Activated T-cell treated with anti-CD3 and anti-CD28 coated beads, Interleukin-2, amount 50 U/mL, for 4 hours (primary cell): ENCODE measurements around the gene LRCH4. TPM values are rescaled to one million over a fixed set of nuclear protein-coding genes. Genes with fewer than 3 reads are reported as not detected.
A peak's percentile ranks its signal among the peaks of the same experiment; 100 is the strongest.

Experiments
- ATAC-seq, 2 donors: fragments of 200-7000 bp; cut with Tn5 transposase; one replicate each; pipeline ENCODE4 v1.10.0; 2021
- DNase-seq: peaks from one replicate; pipeline ENCODE4 v3.0.0-alpha.2; 2020
- H3K27me3 Mint-ChIP-seq: one replicate; pipeline ENCODE4 v1.8.0; 2021; ENCODE audit warnings: low read depth, mixed read lengths
- H3K36me3 Mint-ChIP-seq: one replicate; pipeline ENCODE4 v1.8.0; 2022; ENCODE audit warnings: mixed read lengths; ENCODE audit not compliant: insufficient read depth
- H3K4me1 Mint-ChIP-seq: one replicate; pipeline ENCODE4 v1.8.0; 2021; ENCODE audit warnings: low read depth, mixed read lengths
- H3K4me3 Mint-ChIP-seq: one replicate; pipeline ENCODE4 v1.8.0; 2021; ENCODE audit warnings: mild to moderate bottlenecking, moderate library complexity, mixed read lengths
- H3K9me3 Mint-ChIP-seq: one replicate; pipeline ENCODE4 v1.8.0; 2021; ENCODE audit warnings: mixed read lengths
- total RNA-seq, 3 donors: library from RNA; stranded (reverse); gene quantifications; one replicate each; pipeline ENCODE4 v1.2.1, GENCODE V29; 2021

Gene LRCH4, protein sequence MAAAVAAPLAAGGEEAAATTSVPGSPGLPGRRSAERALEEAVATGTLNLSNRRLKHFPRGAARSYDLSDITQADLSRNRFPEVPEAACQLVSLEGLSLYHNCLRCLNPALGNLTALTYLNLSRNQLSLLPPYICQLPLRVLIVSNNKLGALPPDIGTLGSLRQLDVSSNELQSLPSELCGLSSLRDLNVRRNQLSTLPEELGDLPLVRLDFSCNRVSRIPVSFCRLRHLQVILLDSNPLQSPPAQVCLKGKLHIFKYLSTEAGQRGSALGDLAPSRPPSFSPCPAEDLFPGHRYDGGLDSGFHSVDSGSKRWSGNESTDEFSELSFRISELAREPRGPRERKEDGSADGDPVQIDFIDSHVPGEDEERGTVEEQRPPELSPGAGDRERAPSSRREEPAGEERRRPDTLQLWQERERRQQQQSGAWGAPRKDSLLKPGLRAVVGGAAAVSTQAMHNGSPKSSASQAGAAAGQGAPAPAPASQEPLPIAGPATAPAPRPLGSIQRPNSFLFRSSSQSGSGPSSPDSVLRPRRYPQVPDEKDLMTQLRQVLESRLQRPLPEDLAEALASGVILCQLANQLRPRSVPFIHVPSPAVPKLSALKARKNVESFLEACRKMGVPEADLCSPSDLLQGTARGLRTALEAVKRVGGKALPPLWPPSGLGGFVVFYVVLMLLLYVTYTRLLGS
- total RNA-seq: 10 to 100 TPM; 69.3 to 75.5 (median 73.1) TPM

DNA sequence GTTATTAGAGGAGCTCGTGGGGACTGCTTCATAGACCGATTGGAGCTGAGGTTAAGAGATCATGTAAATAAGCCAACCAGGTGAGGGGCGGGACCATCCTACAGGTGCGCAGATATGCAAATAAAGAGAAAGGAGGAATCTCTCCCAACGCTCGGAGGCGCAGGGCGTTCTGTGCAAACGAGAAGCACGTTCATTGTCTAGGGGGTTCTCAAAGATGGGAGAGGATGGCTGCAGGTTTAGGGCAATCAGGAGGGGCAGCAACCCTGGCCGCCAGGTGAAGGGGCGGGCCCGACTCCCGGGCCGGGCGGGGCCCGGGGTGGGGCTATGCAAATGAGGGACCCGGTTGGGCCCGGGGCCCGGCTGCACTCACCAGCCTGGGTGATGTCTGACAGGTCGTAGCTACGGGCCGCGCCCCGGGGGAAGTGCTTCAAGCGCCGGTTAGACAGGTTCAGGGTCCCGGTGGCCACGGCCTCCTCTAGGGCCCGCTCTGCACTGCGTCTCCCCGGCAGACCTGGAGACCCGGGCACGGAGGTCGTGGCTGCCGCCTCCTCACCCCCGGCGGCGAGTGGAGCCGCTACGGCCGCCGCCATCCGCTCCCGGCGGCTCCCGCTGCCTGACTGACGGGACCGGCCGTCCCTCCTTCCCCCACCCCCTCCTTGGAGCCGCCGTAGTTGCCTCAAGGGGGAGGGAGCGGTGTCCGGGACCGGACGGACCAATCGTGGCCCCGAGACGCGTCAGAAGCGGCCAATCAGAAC is at the start of gene LRCH4:
LRCH4 (minus strand) TSS at position 619 of the 755 bp plus-strand sequence; CDS start at position 590, 29 bp downstream.
- H3K36me3 Mint-ChIP-seq: peaks cover 3% of the 10 kb centered on the region
- peak within 1 kb of the TSS; percentile 95 for H3K4me3 Mint-ChIP-seq
- peaks cover 6% of the 10 kb centered on the region for H3K27me3 Mint-ChIP-seq
- DNase-seq (peak; percentile 46), ATAC-seq (peak; percentile 28 to 32)
- H3K4me1 Mint-ChIP-seq: peaks cover 44% of the 10 kb centered on the region
- no peaks in the 10 kb centered on the region for H3K9me3 Mint-ChIP-seq

DNA sequence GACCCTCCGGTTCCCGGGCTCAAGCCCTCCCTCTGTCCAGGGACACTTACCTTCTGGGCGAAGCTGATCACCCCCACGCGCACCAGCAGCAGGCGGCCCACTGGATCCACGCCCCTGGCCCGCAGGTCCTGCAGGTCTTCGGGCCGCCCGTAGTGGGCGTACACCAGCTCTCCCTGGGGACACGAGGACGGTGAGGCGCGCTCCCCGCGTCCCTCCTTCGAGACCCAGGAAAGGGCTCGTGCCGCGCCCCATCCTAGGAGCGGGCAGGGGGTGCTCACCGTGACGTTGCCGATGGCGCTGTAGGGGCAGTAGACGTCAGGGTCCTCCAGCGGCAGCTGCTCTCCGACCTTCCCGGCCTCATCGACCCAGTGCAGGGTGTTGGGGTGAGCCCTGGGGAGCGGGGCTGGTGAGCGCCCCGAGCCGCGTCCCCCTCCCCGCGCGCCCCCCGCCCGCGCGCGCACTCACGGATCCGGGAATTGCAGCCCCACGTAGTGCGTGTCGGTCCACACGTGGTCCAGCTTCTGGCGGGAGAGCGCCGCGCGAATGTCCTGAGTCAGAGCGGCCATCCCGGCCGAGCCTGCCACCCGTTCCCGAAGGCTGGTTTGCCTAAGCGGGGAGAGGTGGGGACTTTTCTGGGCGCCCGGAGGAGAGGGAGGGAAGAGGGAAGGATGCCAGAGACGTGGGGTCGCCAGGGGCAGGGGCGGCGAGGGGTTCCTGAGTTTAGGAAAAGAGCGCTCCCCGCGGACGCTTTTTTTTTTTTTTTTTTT is 47.2 kb upstream of the LRCH4 start:
- peak overlapping the region; percentile 87 for H3K4me3 Mint-ChIP-seq
- DNase-seq (peak; percentile 50), ATAC-seq (peak; percentile 75 to 78)
- H3K4me1 Mint-ChIP-seq: peaks cover 16% of the 10 kb centered on the region
- peaks cover 2% of the 10 kb centered on the region for H3K36me3 Mint-ChIP-seq
- no peaks in the 10 kb centered on the region for H3K27me3 Mint-ChIP-seq
- no peaks in the 10 kb centered on the region for H3K9me3 Mint-ChIP-seq

DNA sequence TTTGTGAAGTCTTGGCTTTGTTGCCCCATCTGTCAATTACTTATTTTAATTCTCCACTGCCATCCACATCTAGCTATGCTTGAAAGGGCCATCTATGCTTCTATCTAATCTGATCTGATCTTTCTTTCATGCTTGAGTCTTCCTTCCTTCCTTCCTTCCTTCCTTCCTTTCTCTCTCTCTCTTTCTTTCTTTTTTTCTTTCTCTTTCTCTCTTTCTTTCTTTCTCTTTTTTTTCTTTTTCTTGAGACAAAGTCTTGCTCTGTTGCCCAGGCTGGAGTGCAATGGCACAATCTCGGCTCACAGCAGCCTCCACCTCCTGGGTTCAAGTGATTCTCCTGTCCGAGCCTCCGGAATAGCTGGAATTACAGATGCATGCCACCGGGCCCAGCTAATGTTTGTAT is 44.1 kb upstream of the LRCH4 start:
- H3K4me1 Mint-ChIP-seq: peaks cover 24% of the 10 kb centered on the region
- no peak for ATAC-seq
- H3K27me3 Mint-ChIP-seq: no peaks in the 10 kb centered on the region
- no peaks in the 10 kb centered on the region for H3K9me3 Mint-ChIP-seq
- H3K36me3 Mint-ChIP-seq: no peaks in the 10 kb centered on the region
- no peak overlapping the region for H3K4me3 Mint-ChIP-seq
- DNase-seq: no peak

DNA sequence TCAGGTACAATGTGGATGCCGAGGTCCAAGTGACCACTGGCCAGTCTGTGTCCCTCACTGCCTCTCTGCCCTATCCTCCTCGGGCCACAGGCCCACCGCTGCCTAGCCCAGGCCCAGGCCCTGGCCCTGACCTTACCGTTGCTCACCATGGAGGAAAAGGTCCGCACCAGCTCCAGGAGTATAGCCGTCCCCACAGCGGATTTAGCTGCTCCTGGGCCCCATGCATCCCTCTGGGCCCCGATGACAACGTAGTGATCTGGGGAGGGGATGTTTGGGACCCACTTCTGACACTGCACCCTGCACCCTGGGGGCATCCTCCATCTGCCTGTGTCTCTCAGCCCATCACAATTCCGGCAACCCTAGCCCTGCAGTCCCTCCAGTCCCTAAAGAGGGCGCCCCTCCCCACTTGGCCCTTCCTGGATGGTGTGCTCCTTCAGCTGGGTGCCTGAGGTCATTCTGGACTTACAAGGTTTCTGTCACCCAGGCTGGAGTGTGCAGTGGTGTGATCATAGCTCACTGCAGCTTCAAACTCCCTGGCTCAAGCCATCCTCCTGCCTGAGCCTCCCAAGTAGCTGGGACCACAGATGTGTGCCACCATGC is 43.3 kb upstream of the LRCH4 start:
- no peak overlapping the region for H3K4me3 Mint-ChIP-seq
- ATAC-seq: no peak
- H3K9me3 Mint-ChIP-seq: no peaks in the 10 kb centered on the region
- no peak for DNase-seq
- H3K4me1 Mint-ChIP-seq: peaks cover 27% of the 10 kb centered on the region
- no peaks in the 10 kb centered on the region for H3K36me3 Mint-ChIP-seq
- no peaks in the 10 kb centered on the region for H3K27me3 Mint-ChIP-seq

DNA sequence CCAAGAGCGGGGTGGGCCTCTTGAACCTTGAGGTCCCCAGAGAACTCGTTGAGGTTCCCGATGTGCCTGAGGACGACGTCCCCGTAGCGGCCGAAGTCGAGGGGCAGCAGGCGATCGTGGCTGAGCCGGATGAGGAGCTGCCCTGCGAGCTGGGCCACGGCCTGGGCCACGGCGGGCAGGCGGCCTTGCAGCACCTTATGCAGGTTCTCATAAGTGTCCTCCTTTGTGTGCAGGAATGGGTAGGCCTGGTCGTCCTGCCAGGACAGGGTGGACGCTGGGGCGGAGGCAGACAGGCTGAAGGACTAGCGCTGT is 41.3 kb upstream of the LRCH4 start:
- Mint-ChIP-seq H3K4me3 (peak overlapping the region; percentile 71), H3K4me1 (peaks cover 22% of the 10 kb centered on the region), H3K9me3 (no peaks in the 10 kb centered on the region), H3K36me3 (peaks cover 1% of the 10 kb centered on the region), H3K27me3 (no peaks in the 10 kb centered on the region)
- ATAC-seq (no peak), DNase-seq (no peak)

DNA sequence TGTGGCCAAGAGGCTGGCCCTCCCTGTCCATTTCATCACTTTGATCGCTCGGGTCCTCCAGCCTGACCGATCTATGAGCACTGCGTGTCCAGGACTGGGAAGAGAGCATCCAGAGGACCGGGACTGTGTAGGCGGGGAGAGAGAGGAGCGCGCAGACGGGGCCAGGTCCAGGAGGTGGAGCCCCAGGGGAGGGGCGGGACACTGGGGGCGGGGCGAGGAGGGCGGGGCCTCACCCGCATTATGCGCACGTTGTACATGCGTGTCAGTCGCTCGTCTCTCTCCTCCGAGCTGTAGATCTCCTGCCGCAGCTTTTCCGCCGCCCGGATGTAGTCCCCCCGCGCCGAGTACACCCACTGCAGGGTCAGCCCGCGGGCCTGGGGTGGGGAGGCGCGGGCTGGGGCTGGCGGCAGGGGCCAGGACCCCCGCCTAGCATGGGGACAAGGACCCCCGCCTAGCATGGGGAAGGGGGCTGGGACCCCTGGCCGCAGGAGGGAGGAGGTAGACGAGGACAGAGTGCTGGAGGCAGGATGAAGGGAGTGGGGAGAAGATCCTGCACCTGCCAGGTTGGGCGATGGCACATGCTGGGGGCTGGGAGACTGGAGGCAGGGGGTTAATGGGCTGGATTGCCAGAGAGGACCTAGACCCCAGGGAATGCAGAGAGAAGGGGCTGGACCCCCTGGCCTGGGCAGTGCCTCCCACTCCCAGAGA is 40.8 kb upstream of the LRCH4 start:
- peaks cover 20% of the 10 kb centered on the region for H3K4me1 Mint-ChIP-seq

DNA sequence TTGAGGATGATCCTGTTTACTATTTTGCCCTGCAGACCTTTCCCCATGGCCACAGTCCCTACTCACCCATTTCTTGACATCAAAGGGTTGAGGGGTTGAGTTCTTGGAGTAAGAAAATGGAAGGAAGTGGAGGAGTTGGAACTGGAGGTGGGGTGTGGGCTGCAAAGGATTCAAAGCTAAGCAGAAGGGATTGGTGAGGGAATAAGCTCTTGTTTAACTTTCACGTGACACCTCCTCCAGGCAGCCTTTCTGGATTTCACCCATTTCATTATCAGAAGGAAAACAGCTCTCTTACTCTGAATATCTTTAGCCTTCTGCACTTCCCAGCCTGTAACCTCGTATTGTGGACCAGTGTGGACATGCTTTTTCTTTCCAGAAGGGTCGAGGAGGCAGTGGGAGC is 40.1 kb upstream of the LRCH4 start:
- H3K36me3 Mint-ChIP-seq: peaks cover 1% of the 10 kb centered on the region
- ATAC-seq: no peak

More for the DNA sequence above, 40.8 kb upstream of the LRCH4 start:
- ATAC-seq: peak; percentile 97 to 98
- no peaks in the 10 kb centered on the region for H3K27me3 Mint-ChIP-seq
- H3K36me3 Mint-ChIP-seq: peaks cover 1% of the 10 kb centered on the region
- H3K4me3 Mint-ChIP-seq: peak overlapping the region; percentile 71
- H3K9me3 Mint-ChIP-seq: no peaks in the 10 kb centered on the region
- DNase-seq: peak; percentile 86

DNA sequence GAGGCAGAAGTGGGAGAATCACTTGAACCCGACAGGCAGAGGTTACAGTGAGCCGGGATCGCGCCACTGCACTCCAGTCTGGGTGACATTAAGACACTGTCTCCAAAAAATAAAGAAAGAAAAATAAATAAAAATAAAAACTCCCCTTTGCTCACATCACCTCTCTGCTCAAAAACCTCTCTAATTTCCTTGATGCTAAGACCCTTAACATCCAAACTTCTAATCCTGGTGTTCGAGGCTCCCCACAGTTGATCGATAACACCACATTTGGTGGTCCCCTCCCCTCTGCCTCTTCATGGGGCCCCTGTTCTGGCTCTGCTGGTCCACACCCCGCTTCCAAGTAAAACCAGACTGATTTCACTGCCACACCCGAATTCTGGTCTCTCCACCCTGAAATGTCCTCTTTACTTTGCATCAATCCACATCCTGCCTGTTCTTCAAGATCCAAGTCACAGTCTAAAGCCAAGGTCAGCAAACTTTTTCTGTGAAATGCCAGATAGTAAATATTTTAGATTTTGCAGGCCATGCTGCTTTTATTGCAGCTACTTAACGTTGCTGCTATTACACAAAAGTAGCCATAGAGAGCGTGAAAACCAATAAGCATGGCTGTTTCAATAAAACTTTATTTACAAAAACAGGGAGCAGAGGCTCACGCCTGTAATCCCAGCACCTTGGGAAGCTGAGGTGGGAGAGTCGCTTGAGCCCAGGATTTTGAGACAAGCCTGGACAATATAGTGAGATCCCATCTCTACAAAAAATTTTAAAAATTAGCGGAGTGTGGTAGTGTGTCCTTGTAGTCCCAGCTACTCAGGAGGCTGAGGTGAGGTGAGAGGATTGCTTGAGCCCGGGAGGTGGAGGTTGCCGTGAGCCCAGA is 38.3 kb upstream of the LRCH4 start:
- H3K27me3 Mint-ChIP-seq: no peaks in the 10 kb centered on the region
- no peak for ATAC-seq
- no peak overlapping the region for H3K4me3 Mint-ChIP-seq
- no peak for DNase-seq
- H3K4me1 Mint-ChIP-seq: peaks cover 16% of the 10 kb centered on the region
- H3K36me3 Mint-ChIP-seq: peaks cover 5% of the 10 kb centered on the region
- H3K9me3 Mint-ChIP-seq: no peaks in the 10 kb centered on the region

More for the DNA sequence above, 40.1 kb upstream of the LRCH4 start:
- Mint-ChIP-seq H3K27me3 (no peaks in the 10 kb centered on the region), H3K9me3 (no peaks in the 10 kb centered on the region), H3K4me1 (peaks cover 20% of the 10 kb centered on the region), H3K4me3 (peak overlapping the region; percentile 71)
- DNase-seq: no peak

DNA sequence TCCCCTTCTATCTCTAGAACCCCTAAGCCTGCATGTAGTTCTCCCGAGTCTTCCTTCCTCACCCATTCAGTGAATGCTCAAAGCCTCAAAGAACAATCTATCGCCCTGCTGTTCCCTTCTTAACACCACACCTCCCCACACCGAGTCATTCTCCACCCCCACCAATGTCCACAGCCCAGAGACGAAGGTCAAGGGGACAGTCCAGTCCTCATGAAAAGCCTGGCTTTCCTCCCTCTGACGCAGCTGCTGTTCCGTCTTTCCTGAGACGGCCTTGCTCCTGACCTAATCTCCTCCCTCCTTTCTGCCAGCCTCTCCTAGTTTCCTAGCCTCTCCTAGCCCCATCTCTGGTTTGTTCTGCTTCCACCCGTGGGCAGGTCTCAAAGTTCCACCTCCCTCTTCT is 35.6 kb upstream of the LRCH4 start:
- ATAC-seq: no peak
- Mint-ChIP-seq H3K4me1 (peaks cover 12% of the 10 kb centered on the region), H3K4me3 (no peak overlapping the region)

DNA sequence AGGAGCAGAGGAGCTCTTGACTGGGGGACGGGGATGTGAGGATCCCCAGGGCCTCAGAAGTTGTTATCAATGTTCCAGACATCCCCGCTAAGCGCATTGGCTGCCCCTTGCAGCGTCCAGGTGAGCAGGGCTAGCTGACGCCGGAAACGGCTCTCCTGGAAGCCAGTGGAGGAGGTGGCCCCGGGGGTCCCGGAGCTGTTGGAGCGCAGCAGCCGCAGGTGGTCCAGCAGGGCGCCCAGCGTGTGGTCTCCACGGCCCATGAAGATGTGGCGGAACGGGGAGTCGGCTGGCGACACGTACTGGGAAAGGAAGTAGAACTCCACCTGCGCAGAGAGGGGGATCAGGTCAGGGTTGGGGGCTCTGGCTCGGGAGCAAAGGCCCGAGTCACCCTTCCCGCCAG is 34.9 kb upstream of the LRCH4 start:
- peaks cover 8% of the 10 kb centered on the region for H3K4me1 Mint-ChIP-seq
- H3K4me3 Mint-ChIP-seq: no peak overlapping the region
- no peak for DNase-seq
- no peaks in the 10 kb centered on the region for H3K27me3 Mint-ChIP-seq
- H3K9me3 Mint-ChIP-seq: no peaks in the 10 kb centered on the region
- H3K36me3 Mint-ChIP-seq: peaks cover 5% of the 10 kb centered on the region
- ATAC-seq: no peak

More for the DNA sequence above, 35.6 kb upstream of the LRCH4 start:
- Mint-ChIP-seq H3K36me3 (peaks cover 5% of the 10 kb centered on the region), H3K27me3 (no peaks in the 10 kb centered on the region), H3K9me3 (no peaks in the 10 kb centered on the region)
- no peak for DNase-seq

DNA sequence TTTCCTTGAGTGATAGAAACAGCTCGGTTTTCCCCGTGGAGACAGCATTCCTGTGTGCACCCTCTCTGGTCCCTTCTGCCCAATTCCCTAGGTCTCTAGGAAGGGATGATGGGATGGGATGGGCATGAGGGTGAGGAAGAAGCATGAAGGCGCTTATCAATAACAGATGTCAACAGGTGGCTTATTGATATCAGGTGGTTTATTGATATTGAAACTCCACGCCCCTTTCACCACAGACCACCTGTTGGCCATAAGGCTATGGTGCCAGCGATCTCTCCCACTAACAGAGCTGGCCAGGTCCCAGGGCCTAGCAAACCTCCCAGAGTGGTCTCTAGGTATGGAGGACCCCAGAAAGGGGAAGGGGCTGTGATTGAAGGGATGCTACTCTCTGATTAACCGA is 34.3 kb upstream of the LRCH4 start:
- no peak overlapping the region for H3K4me3 Mint-ChIP-seq
- H3K9me3 Mint-ChIP-seq: no peaks in the 10 kb centered on the region
- peaks cover 6% of the 10 kb centered on the region for H3K4me1 Mint-ChIP-seq
- peaks cover 5% of the 10 kb centered on the region for H3K36me3 Mint-ChIP-seq
- ATAC-seq (no peak), DNase-seq (no peak)
- H3K27me3 Mint-ChIP-seq: no peaks in the 10 kb centered on the region

DNA sequence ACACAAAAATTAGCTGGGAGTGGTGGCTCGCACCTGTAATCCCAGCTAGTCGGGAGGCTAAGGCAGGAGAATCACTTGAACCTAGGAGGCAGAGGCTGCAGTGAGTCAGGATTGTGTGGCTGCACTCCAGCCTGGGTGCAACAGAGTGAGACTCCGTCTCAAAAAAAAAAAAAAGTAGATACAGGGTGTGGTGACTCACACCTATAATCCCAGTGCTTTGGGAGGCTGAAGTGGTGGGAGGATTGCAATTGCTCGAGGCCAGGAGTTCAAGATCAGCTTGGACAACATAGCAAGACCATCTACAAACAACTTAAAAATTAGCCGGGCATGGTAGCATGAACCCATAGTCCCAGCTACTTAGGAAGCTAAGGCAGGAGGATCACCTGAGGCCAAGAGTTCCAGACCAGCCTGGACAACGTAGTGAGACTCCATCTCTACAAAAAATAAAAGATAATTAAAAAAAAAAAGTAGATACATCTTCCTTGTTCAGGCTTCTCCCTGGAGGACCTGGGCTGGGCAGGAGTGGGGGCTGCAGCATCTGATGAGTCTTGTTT is 28.5 kb upstream of the LRCH4 start:
- ATAC-seq (no peak), DNase-seq (no peak)
- no peaks in the 10 kb centered on the region for H3K9me3 Mint-ChIP-seq
- H3K4me1 Mint-ChIP-seq: peaks cover 14% of the 10 kb centered on the region
- H3K4me3 Mint-ChIP-seq: no peak overlapping the region
- H3K27me3 Mint-ChIP-seq: no peaks in the 10 kb centered on the region
- H3K36me3 Mint-ChIP-seq: peaks cover 2% of the 10 kb centered on the region
